Measurements from ENCODE around the gene PDE4D. TPM values are rescaled to one million over a fixed set of nuclear protein-coding genes. Genes with fewer than 3 reads are reported as not detected.

Gene PDE4D
- total and polyA plus RNA-seq, 2 of the 4 experiments (the other 2 are of a cell fraction), result 1.4 to 7.9 TPM

DNA sequence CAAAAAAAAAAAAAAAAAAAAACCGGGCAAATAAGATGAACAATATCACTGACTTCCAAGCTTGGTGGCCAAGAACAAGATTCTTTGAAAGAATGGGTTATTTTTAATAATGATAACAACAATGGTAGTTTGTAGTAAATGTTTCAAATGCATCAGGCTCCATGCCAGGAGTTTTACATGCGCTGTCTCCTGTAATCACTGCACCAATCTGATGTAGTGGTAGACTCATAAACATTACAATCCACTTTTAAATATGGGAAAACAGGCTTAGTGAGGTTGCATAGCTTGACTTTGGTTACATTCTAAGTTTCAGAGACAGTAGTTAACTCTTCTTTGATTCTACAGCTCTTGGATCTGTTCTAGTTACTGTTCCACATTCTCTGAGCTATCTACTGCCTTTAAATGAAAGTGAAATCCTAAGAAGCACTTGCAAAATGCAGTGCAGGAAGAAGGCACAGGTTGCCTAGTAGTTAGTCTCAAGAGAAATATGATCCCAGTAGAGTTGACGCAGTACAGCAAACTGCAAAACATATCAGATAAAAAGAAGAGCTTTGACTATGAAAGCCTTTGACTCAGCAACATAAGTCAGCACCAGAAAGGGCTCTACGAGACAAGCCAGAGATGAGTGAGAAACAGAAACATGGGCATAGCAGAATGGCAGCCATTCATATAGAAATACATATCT is 62.1 kb downstream of the PDE4D start:
- in situ Hi-C loops (cut with MboI; ENCODE audit: low sequenced_read_pairs), result no loop called here
- ATAC-seq (ENCODE audit: low read depth), result peak; percentile 32; the same call in 1 of the 2 replicates

More for the DNA sequence above, 62.1 kb downstream of the PDE4D start:
- no peak overlapping the region for H4K5ac ChIP-seq (ENCODE audit: low read depth, low read length)
- TF ChIP-seq NFE2L2 (IDR thresholded peaks at IDR 0.05; ENCODE audit: low read depth, low read length), result no peak
- TF ChIP-seq, protein P1, sequence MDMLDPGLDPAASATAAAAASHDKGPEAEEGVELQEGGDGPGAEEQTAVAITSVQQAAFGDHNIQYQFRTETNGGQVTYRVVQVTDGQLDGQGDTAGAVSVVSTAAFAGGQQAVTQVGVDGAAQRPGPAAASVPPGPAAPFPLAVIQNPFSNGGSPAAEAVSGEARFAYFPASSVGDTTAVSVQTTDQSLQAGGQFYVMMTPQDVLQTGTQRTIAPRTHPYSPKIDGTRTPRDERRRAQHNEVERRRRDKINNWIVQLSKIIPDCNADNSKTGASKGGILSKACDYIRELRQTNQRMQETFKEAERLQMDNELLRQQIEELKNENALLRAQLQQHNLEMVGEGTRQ (IDR thresholded peaks at IDR 0.05; ENCODE audit: low read depth, low read length), result no peak
- no peak for TF ChIP-seq RAD21 (IDR thresholded peaks at IDR 0.05; ENCODE audit: low read length)
- H3K4me1 ChIP-seq (ENCODE audit: control insufficient read depth, insufficient read depth, low read length), result peaks cover 12% of the 10 kb centered on the region
- peak overlapping the region; percentile 20; the same call in 1 of the 2 replicates for H2BK120ac ChIP-seq (ENCODE audit: low read depth, low read length)
- H3K14ac ChIP-seq (replicated peaks; ENCODE audit: low read depth, low read length), result no peak overlapping the region
- no peak overlapping the region for H4K8ac ChIP-seq (ENCODE audit: low read depth in 2 of 2, low read length in 2 of 2)
- no peak overlapping the region for H3K4ac ChIP-seq (ENCODE audit: low read depth, low read length)
- H2AK9ac ChIP-seq (replicated peaks; ENCODE audit: low read depth, low read length, poor library complexity), result no peak overlapping the region
- intact Hi-C loops (cut with micrococcal nuclease) (no loop called here), dilution Hi-C loops (cut with HindIII; ENCODE audit: low sequenced_read_pairs, unreplicated experiment) (no loop called here)
- H2BK5ac ChIP-seq (ENCODE audit: low read depth, low read length, poor library complexity, severe bottlenecking), result no peak overlapping the region
- no peak overlapping the region for H2AFZ ChIP-seq (replicated peaks; ENCODE audit: low read length, poor library complexity)
- 0 out of 2 replicates have a peak overlapping the region, but pooled peaks have one; percentile 14 for H2BK20ac ChIP-seq (ENCODE audit: low read depth, low read length)
- H3K36me3 ChIP-seq (ENCODE audit: control insufficient read depth, insufficient read depth, low read length), result no peaks in the 10 kb centered on the region
- no peaks in the 10 kb centered on the region for H4K20me1 ChIP-seq (ENCODE audit: insufficient read depth, low read length)
- ChIA-PET CTCF (interaction anchor here (0.6 to 0.7 kb wide), 2 partner anchors 17 to 37 kb away, joined by 3 read pairs; no protein-coding TSS in a partner anchor), POLR2A (ENCODE audit: unreplicated experiment) (no interaction called here)
- H2AK5ac ChIP-seq (ENCODE audit: low read depth, low read length), result no peak overlapping the region
- no peak overlapping the region for H3K27ac ChIP-seq (ENCODE audit: insufficient read depth, low read length)
- H3K27me3 ChIP-seq (ENCODE audit: control insufficient read depth, insufficient read depth, low read length), result no peaks in the 10 kb centered on the region
- peak overlapping the region; percentile 9; the same call in 1 of the 2 replicates for H3K4me2 ChIP-seq (ENCODE audit: low read depth, low read length)
- 0 out of 2 replicates have a peak, but pooled peaks cover 3% of the 10 kb centered on the region for H3K9me1 ChIP-seq (ENCODE audit: insufficient read depth, low read length)
- DNase-seq, result peak; percentile 45
- no CpG with 5 or more reads among the region's 4 CpGs for WGBS, 2 experiments (ENCODE audit: extremely low coverage in 2 of 2, insufficient read length in 1 of 2)
- no peaks in the 10 kb centered on the region for H3K9me3 ChIP-seq (ENCODE audit: control insufficient read depth, insufficient read depth, low read length)
- no peak overlapping the region for H2BK15ac ChIP-seq (ENCODE audit: low read depth, low read length)
- H3K79me1 ChIP-seq (ENCODE audit: low read depth in 1 of 2, low read length in 2 of 2), result no peaks in the 10 kb centered on the region
- BruUV-seq (replicated peaks), result no TSS peak
- H3K9ac ChIP-seq (ENCODE audit: low read depth, low read length), result no peak overlapping the region
- no peak overlapping the region for H4K91ac ChIP-seq (ENCODE audit: insufficient read depth, low read depth, low read length)
- no peak overlapping the region for H3K56ac ChIP-seq (ENCODE audit: extremely low read depth, insufficient read depth, low read length)
- no peak overlapping the region for H3K23ac ChIP-seq (ENCODE audit: low read depth, low read length)
- peak overlapping the region; percentile 59; the same call in 1 of the 2 replicates for H3K18ac ChIP-seq (ENCODE audit: low read depth, low read length)
- H3K4me3 ChIP-seq (ENCODE audit: insufficient read depth, low read depth, low read length), result no peak overlapping the region

Measured in IMR-90 (cell line).